ENCODE data around the gene MMP15. TPM values are rescaled to one million over a fixed set of nuclear protein-coding genes. Genes with fewer than 3 reads are reported as not detected.

MMP15 gene
- total and polyA plus RNA-seq, 2 of the 13 experiments (the other 11 are each of a cell fraction or from before 2014, with no cell fraction given) = 35.2 to 44.9 TPM

GRCh38 chr16:58013201-58013956 is 12.2 kb upstream of the MMP15 start:
- intact Hi-C loops (cut with micrococcal nuclease; ENCODE audit: unreplicated experiment) = no loop called here
- ChIA-PET CTCF (ENCODE audit: low intra/inter-chr PET ratio, low total read pairs) (no interaction called here), POLR2A (interaction anchor here (1.5 kb wide), 1 partner anchor 11 kb away, joined by 5 read pairs; no protein-coding TSS in a partner anchor)
- no peaks in the 10 kb centered on the region for H3K9me3 ChIP-seq (ENCODE audit: low read length)
- WGBS (ENCODE audit: low lambda C conversion rate) = 94% methylated on average over 9 of the region's 9 CpGs
- FAIRE-seq (no peak), DNase-seq (ENCODE audit: low spot score) (no peak), ATAC-seq (no peak)
- no peak overlapping the region for H3K4me3 ChIP-seq (replicated peaks in 1 of 3; ENCODE audit: insufficient read depth in 1 of 3, low read depth in 2 of 3, low read length in 3 of 3)
- H3K27ac ChIP-seq (ENCODE audit: extremely low read length, insufficient read depth, low read length) = no peak overlapping the region
- peaks cover 23% of the 10 kb centered on the region for H3K4me1 ChIP-seq (ENCODE audit: insufficient read depth, low read length)
- in situ Hi-C loops (cut with HindIII; ENCODE audit: extremely low pct_ligation_motif_present, low pct_unique_long_range_greater_than_20kb) = no loop called here
- BruUV-seq (replicated peaks) = TSS peak; percentile 32
- H4K20me1 ChIP-seq (ENCODE audit: insufficient read depth, low read length) = no peaks in the 10 kb centered on the region
- no peaks in the 10 kb centered on the region for H3K79me2 ChIP-seq (ENCODE audit: insufficient read depth, low read length)
- H3K4me2 ChIP-seq (ENCODE audit: low read depth, low read length) = no peak overlapping the region
- no peak overlapping the region for H3K9ac ChIP-seq (ENCODE audit: insufficient read depth, low read depth, low read length)
- H3K27me3 ChIP-seq (ENCODE audit: control insufficient read depth in 1 of 2, insufficient read depth in 2 of 2, low read length in 2 of 2) = no peaks in the 10 kb centered on the region
- no peak overlapping the region for H2AFZ ChIP-seq (ENCODE audit: low read length)
- TF ChIP-seq ZNF629 (CRISPR knock-in tag; conservative IDR thresholded peaks at IDR 0.05) (peak; percentile 87), ZNF543 (CRISPR knock-in tag; IDR thresholded peaks at IDR 0.05) (no peak)
- H3K36me3 ChIP-seq (replicated peaks in 1 of 2; ENCODE audit: control insufficient read depth in 1 of 2, insufficient read depth in 2 of 2, low read length in 2 of 2) = peaks cover 13 to 42% of the 10 kb centered on the region in 2 experiments

- no peak for FAIRE-seq
- POLR2A ChIA-PET = no interaction called here
- in situ Hi-C loops (cut with HindIII; ENCODE audit: extremely low pct_ligation_motif_present, low pct_unique_long_range_greater_than_20kb) = no loop called here
- TF ChIP-seq, protein P1, sequence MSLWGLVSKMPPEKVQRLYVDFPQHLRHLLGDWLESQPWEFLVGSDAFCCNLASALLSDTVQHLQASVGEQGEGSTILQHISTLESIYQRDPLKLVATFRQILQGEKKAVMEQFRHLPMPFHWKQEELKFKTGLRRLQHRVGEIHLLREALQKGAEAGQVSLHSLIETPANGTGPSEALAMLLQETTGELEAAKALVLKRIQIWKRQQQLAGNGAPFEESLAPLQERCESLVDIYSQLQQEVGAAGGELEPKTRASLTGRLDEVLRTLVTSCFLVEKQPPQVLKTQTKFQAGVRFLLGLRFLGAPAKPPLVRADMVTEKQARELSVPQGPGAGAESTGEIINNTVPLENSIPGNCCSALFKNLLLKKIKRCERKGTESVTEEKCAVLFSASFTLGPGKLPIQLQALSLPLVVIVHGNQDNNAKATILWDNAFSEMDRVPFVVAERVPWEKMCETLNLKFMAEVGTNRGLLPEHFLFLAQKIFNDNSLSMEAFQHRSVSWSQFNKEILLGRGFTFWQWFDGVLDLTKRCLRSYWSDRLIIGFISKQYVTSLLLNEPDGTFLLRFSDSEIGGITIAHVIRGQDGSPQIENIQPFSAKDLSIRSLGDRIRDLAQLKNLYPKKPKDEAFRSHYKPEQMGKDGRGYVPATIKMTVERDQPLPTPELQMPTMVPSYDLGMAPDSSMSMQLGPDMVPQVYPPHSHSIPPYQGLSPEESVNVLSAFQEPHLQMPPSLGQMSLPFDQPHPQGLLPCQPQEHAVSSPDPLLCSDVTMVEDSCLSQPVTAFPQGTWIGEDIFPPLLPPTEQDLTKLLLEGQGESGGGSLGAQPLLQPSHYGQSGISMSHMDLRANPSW (CRISPR knock-in tag; IDR thresholded peaks at IDR 0.05; ENCODE audit: borderline replicate concordance) = no peak
- no peak for TF ChIP-seq ZNF737 (CRISPR knock-in tag; IDR thresholded peaks at IDR 0.05; ENCODE audit: borderline replicate concordance)
- no peak for TF ChIP-seq ZBTB44 (CRISPR knock-in tag; IDR thresholded peaks at IDR 0.05)
- no peak for TF ChIP-seq ZFP90 (CRISPR knock-in tag; IDR thresholded peaks at IDR 0.05; ENCODE audit: borderline replicate concordance)
- no peak for TF ChIP-seq ZFP91 (CRISPR knock-in tag; IDR thresholded peaks at IDR 0.05; ENCODE audit: borderline replicate concordance)
- TF ChIP-seq ZNF143 (CRISPR knock-in tag; IDR thresholded peaks at IDR 0.05) = no peak
- TF ChIP-seq ZNF614 (CRISPR knock-in tag; IDR thresholded peaks at IDR 0.05; ENCODE audit: borderline replicate concordance) = no peak
- TF ChIP-seq ZNF136 (CRISPR knock-in tag; IDR thresholded peaks at IDR 0.05; ENCODE audit: low read depth) = no peak
- no peak for TF ChIP-seq POLR2A (IDR thresholded peaks at IDR 0.05; ENCODE audit: insufficient read depth in 1 of 2, low read depth in 2 of 2, low read length in 2 of 2)
Observed at GRCh38 chr16:58016840-58017446, 8.6 kb upstream of the MMP15 start.

More at GRCh38 chr16:58016840-58017446, 8.6 kb upstream of the MMP15 start:
- H4K20me1 ChIP-seq (ENCODE audit: insufficient read depth, low read length) = no peaks in the 10 kb centered on the region
- H2AFZ ChIP-seq (ENCODE audit: low read length) = no peak overlapping the region
- H3K4me3 ChIP-seq (replicated peaks in 1 of 3; ENCODE audit: insufficient read depth in 1 of 3, low read depth in 2 of 3, low read length in 3 of 3) = no peak overlapping the region
- CTCF ChIA-PET (ENCODE audit: low intra/inter-chr PET ratio, low total read pairs) = no interaction called here
- DNase-seq (ENCODE audit: low spot score) (no peak), ATAC-seq (no peak)
- H3K27ac ChIP-seq (ENCODE audit: extremely low read length, insufficient read depth, low read length) = no peak overlapping the region
- BruUV-seq (replicated peaks) = no TSS peak
- no peak overlapping the region for H3K4me2 ChIP-seq (ENCODE audit: low read depth, low read length)
- H3K9me3 ChIP-seq (ENCODE audit: low read length) = no peaks in the 10 kb centered on the region
- no peak overlapping the region for H3K9ac ChIP-seq (ENCODE audit: insufficient read depth, low read depth, low read length)
- intact Hi-C loops (cut with micrococcal nuclease; ENCODE audit: unreplicated experiment) = no loop called here
- no peaks in the 10 kb centered on the region for H3K79me2 ChIP-seq (ENCODE audit: insufficient read depth, low read length)
- H3K4me1 ChIP-seq (ENCODE audit: insufficient read depth, low read length) = peaks cover 7% of the 10 kb centered on the region; the same call in 1 of the 2 replicates
- no peaks in the 10 kb centered on the region for H3K27me3 ChIP-seq (ENCODE audit: control insufficient read depth in 1 of 2, insufficient read depth in 2 of 2, low read length in 2 of 2)
- H3K36me3 ChIP-seq (replicated peaks in 1 of 2; ENCODE audit: control insufficient read depth in 1 of 2, insufficient read depth in 2 of 2, low read length in 2 of 2) = peaks cover 6 to 24% of the 10 kb centered on the region in 2 experiments
- WGBS (ENCODE audit: low lambda C conversion rate) = 71% methylated on average over 12 of the region's 12 CpGs

All from HepG2 (cell line).